CD8-positive, alpha-beta memory T cell (primary cell): ENCODE data around the gene CALML5. TPM values are rescaled to one million over a fixed set of nuclear protein-coding genes. Genes with fewer than 3 reads are reported as not detected.

Experiments
- CTCF ChIA-PET: fragments of 350-600 bp; sonication (Branson Sonifier 250); formaldehyde crosslinking; loops from one replicate; lab custom pipeline; 2021; ENCODE audit warnings: antibody characterized with exemption; lab: Charles Lee
- POLR2A ChIA-PET: fragments of 350-600 bp; sonication (Branson Sonifier 250); formaldehyde crosslinking; loops from one replicate; lab custom pipeline; 2021; ENCODE audit warnings: antibody characterized with exemption; lab: Charles Lee
- DNase-seq, 5 donors: peaks; one replicate each; pipeline versions ENCODE4 v3.0.0 to v3.0.0-alpha.2; 2020 to 2022; ENCODE audit warnings: mixed read lengths in 1 of 5
- H3K27ac ChIP-seq: one replicate; pipeline ENCODE4 v1.7.0; 2013; ENCODE audit warnings: low read depth, mild to moderate bottlenecking, low read length, moderate library complexity
- H3K27me3 ChIP-seq: 2 replicates; pipeline ENCODE4 v1.7.0; 2013; ENCODE audit warnings: low read length, mild to moderate bottlenecking; ENCODE audit not compliant: insufficient read depth, poor library complexity, severe bottlenecking
- H3K36me3 ChIP-seq: 2 replicates; pipeline ENCODE4 v1.7.0; 2013; ENCODE audit warnings: mild to moderate bottlenecking, low read length, moderate library complexity; ENCODE audit not compliant: insufficient read depth
- H3K4me1 ChIP-seq: 2 replicates; pipeline ENCODE4 v1.7.0; 2013; ENCODE audit warnings: mild to moderate bottlenecking, low read length, moderate library complexity; ENCODE audit not compliant: insufficient read depth
- H3K4me3 ChIP-seq: 2 replicates; pipeline ENCODE4 v1.7.0; 2013; ENCODE audit warnings: mild to moderate bottlenecking, low read length
- H3K9me3 ChIP-seq: 2 replicates; pipeline ENCODE4 v1.7.0; 2013; ENCODE audit warnings: mild to moderate bottlenecking, low read length
- H3K27ac Mint-ChIP-seq, 8 donors: one replicate each; pipeline ENCODE4 v1.8.0; 2020 to 2021; ENCODE audit warnings: mixed read lengths in 8 of 8, mild to moderate bottlenecking in 6 of 8, inconsistent platforms in 3 of 8, moderate library complexity in 3 of 8
- H3K27me3 Mint-ChIP-seq, 2 donors: one replicate each; pipeline ENCODE4 v1.8.0; 2020 to 2021; ENCODE audit warnings: mixed read lengths in 2 of 2, mild to moderate bottlenecking in 1 of 2, moderate library complexity in 1 of 2
- H3K36me3 Mint-ChIP-seq, 3 donors: one replicate each; pipeline ENCODE4 v1.8.0; 2020 to 2021; ENCODE audit warnings: mixed read lengths in 3 of 3, inconsistent platforms in 1 of 3, mild to moderate bottlenecking in 1 of 3
- H3K4me1 Mint-ChIP-seq, 3 donors: one replicate each; pipeline ENCODE4 v1.8.0; 2020 to 2021; ENCODE audit warnings: mixed read lengths in 3 of 3, inconsistent platforms in 1 of 3, mild to moderate bottlenecking in 1 of 3
- H3K4me3 Mint-ChIP-seq, 7 donors: one replicate each; pipeline ENCODE4 v1.8.0; 2020 to 2021; ENCODE audit warnings: mixed read lengths in 7 of 7, mild to moderate bottlenecking in 6 of 7, moderate library complexity in 4 of 7, inconsistent platforms in 2 of 7
- H3K9me3 Mint-ChIP-seq, 5 donors: one replicate each; pipeline ENCODE4 v1.8.0; 2020 to 2022; ENCODE audit warnings: mixed read lengths in 5 of 5, mild to moderate bottlenecking in 3 of 5, moderate library complexity in 2 of 5, inconsistent platforms in 1 of 5
- polyA plus RNA-seq: library from polyadenylated mRNA; unstranded; fragments of 300-500 nt; fragmentation: Illumina TruSeq; gene quantifications from one replicate; pipeline ENCODE4 v1.2.3, GENCODE V29; 2021
- total RNA-seq, 2 experiments: library from RNA; stranded (reverse); gene quantifications; one replicate each; pipeline ENCODE4 v1.2.3, GENCODE V29; 2021

CALML5 gene
- total and polyA plus RNA-seq, 3 experiments from 2014 or later: not detected

GRCh38 chr10:5458425-5458824 lies 40.9 kb downstream of the CALML5 start:
- peaks cover 8% of the 10 kb centered on the region for H3K4me1 ChIP-seq
- Mint-ChIP-seq H3K27me3 (no peaks in the 10 kb centered on the region), H3K4me3 (no peak overlapping the region), H3K9me3 (no peaks in the 10 kb centered on the region), H3K4me1 (peaks cover 0 to 6% (median 4%) of the 10 kb centered on the region in 3 donors), H3K27ac (no peak overlapping the region), H3K36me3 (peaks cover 0 to 3% (median 0%) of the 10 kb centered on the region in 3 donors)
- H3K27me3 ChIP-seq: no peaks in the 10 kb centered on the region
- ChIA-PET POLR2A (no interaction called here), CTCF (no interaction called here)
- no peak overlapping the region for H3K27ac ChIP-seq
- peaks cover under 1% of the 10 kb centered on the region for H3K36me3 ChIP-seq
- H3K9me3 ChIP-seq: no peaks in the 10 kb centered on the region
- H3K4me3 ChIP-seq: no peak overlapping the region
- no peak for DNase-seq

GRCh38 chr10:5457741-5458140 lies 41.6 kb downstream of the CALML5 start:
- H3K36me3 ChIP-seq: peaks cover 6% of the 10 kb centered on the region
- Mint-ChIP-seq H3K9me3 (no peaks in the 10 kb centered on the region), H3K36me3 (peaks cover 0 to 3% (median 0%) of the 10 kb centered on the region in 3 donors), H3K27me3 (no peaks in the 10 kb centered on the region), H3K4me3 (no peak overlapping the region), H3K27ac (peak overlapping the region in 1 of 8 donors; percentile 31), H3K4me1 (peaks cover 0 to 6% (median 4%) of the 10 kb centered on the region in 3 donors)
- peaks cover 8% of the 10 kb centered on the region for H3K4me1 ChIP-seq
- no peaks in the 10 kb centered on the region for H3K27me3 ChIP-seq
- no peak overlapping the region for H3K4me3 ChIP-seq
- no peaks in the 10 kb centered on the region for H3K9me3 ChIP-seq
- CTCF ChIA-PET: no interaction called here
- peak in 1 of 5 donors; percentile 48 for DNase-seq
- POLR2A ChIA-PET: no interaction called here
- no peak overlapping the region for H3K27ac ChIP-seq

- Histone ChIP-seq H3K36me3 (peaks cover 12% of the 10 kb centered on the region), H3K27ac (no peak overlapping the region), H3K4me1 (peaks cover 8% of the 10 kb centered on the region), H3K4me3 (no peak overlapping the region), H3K27me3 (no peaks in the 10 kb centered on the region), H3K9me3 (no peaks in the 10 kb centered on the region)
- ChIA-PET CTCF (interaction anchor here (1.2 to 3.4 kb wide), 2 partner anchors 14 to 167 kb away, joined by 3 to 12 read pairs; no protein-coding TSS in a partner anchor), POLR2A (no interaction called here)
- Mint-ChIP-seq H3K4me1 (peaks cover 0 to 6% (median 4%) of the 10 kb centered on the region in 3 donors), H3K9me3 (no peaks in the 10 kb centered on the region), H3K4me3 (no peak overlapping the region), H3K27ac (no peak overlapping the region), H3K27me3 (no peaks in the 10 kb centered on the region), H3K36me3 (peaks cover 0 to 3% (median 0%) of the 10 kb centered on the region in 3 donors)
- no peak for DNase-seq
These were observed 42.8 kb downstream of the CALML5 start for GRCh38 chr10:5456563-5456962.

GRCh38 chr10:5453749-5454489 lies 45.5 kb downstream of the CALML5 start:
- no peak overlapping the region for H3K4me3 ChIP-seq
- no peaks in the 10 kb centered on the region for H3K9me3 Mint-ChIP-seq
- peaks cover 8% of the 10 kb centered on the region for H3K4me1 ChIP-seq
- POLR2A ChIA-PET: no interaction called here
- no peaks in the 10 kb centered on the region for H3K9me3 ChIP-seq
- no peaks in the 10 kb centered on the region for H3K27me3 ChIP-seq
- H3K4me3 Mint-ChIP-seq: no peak overlapping the region
- peaks cover 12% of the 10 kb centered on the region for H3K36me3 ChIP-seq
- H3K4me1 Mint-ChIP-seq: peaks cover 0 to 6% (median 4%) of the 10 kb centered on the region in 3 donors
- CTCF ChIA-PET: interaction anchor here (1.5 to 3.4 kb wide), 2 partner anchors 11 to 169 kb away, joined by 7 to 12 read pairs; no protein-coding TSS in a partner anchor
- H3K27ac Mint-ChIP-seq: no peak overlapping the region
- H3K27me3 Mint-ChIP-seq: no peaks in the 10 kb centered on the region
- DNase-seq: no peak
- no peak overlapping the region for H3K27ac ChIP-seq
- H3K36me3 Mint-ChIP-seq: peaks cover 0 to 3% (median 0%) of the 10 kb centered on the region in 3 donors

GRCh38 chr10:5450605-5451384 lies 48.6 kb downstream of the CALML5 start:
- Mint-ChIP-seq H3K9me3 (no peaks in the 10 kb centered on the region), H3K36me3 (peaks cover 0 to 3% (median 0%) of the 10 kb centered on the region in 3 donors), H3K27me3 (no peaks in the 10 kb centered on the region), H3K27ac (no peak overlapping the region), H3K4me1 (peaks cover 21 to 26% (median 25%) of the 10 kb centered on the region in 3 donors), H3K4me3 (no peak overlapping the region)
- ChIA-PET CTCF (interaction anchor here (1.4 to 1.5 kb wide), 2 partner anchors 10 to 172 kb away, joined by 3 read pairs; no protein-coding TSS in a partner anchor), POLR2A (no interaction called here)
- Histone ChIP-seq H3K4me3 (no peak overlapping the region), H3K27ac (no peak overlapping the region), H3K36me3 (peaks cover 12% of the 10 kb centered on the region), H3K4me1 (peaks cover 19% of the 10 kb centered on the region), H3K9me3 (no peaks in the 10 kb centered on the region), H3K27me3 (no peaks in the 10 kb centered on the region)
- no peak for DNase-seq

- H3K9me3 ChIP-seq: no peaks in the 10 kb centered on the region
- Mint-ChIP-seq H3K4me1 (peaks cover 21 to 26% (median 25%) of the 10 kb centered on the region in 3 donors), H3K36me3 (peaks cover 0 to 3% (median 0%) of the 10 kb centered on the region in 3 donors), H3K27me3 (no peaks in the 10 kb centered on the region), H3K4me3 (no peak overlapping the region), H3K9me3 (no peaks in the 10 kb centered on the region), H3K27ac (peak overlapping the region in 1 of 8 donors; percentile 66)
- H3K36me3 ChIP-seq: peaks cover 12% of the 10 kb centered on the region
- H3K27me3 ChIP-seq: no peaks in the 10 kb centered on the region
- ChIA-PET CTCF (no interaction called here), POLR2A (no interaction called here)
- peak overlapping the region; percentile 22 for H3K27ac ChIP-seq
- H3K4me3 ChIP-seq: no peak overlapping the region
- peaks cover 19% of the 10 kb centered on the region for H3K4me1 ChIP-seq
- DNase-seq: no peak
These were observed 49.5 kb downstream of the CALML5 start for GRCh38 chr10:5449823-5450222.

- no peak for DNase-seq
- Histone ChIP-seq H3K27me3 (no peaks in the 10 kb centered on the region), H3K27ac (peak overlapping the region; percentile 22), H3K36me3 (peaks cover 12% of the 10 kb centered on the region), H3K4me1 (peaks cover 19% of the 10 kb centered on the region), H3K4me3 (no peak overlapping the region), H3K9me3 (no peaks in the 10 kb centered on the region)
- POLR2A ChIA-PET: no interaction called here
- H3K4me3 Mint-ChIP-seq: no peak overlapping the region
- H3K9me3 Mint-ChIP-seq: no peaks in the 10 kb centered on the region
- H3K27me3 Mint-ChIP-seq: no peaks in the 10 kb centered on the region
- peak overlapping the region in 1 of 8 donors; percentile 17 for H3K27ac Mint-ChIP-seq
- peaks cover 21 to 26% (median 25%) of the 10 kb centered on the region in 3 donors for H3K4me1 Mint-ChIP-seq
- H3K36me3 Mint-ChIP-seq: peaks cover 0 to 3% (median 0%) of the 10 kb centered on the region in 3 donors
- CTCF ChIA-PET: interaction anchor here (1.7 kb wide), 1 partner anchor 174 kb away, joined by 12 read pairs; no protein-coding TSS in a partner anchor
These were observed 50.1 kb downstream of the CALML5 start for GRCh38 chr10:5449227-5449626.
